Astrocyte (in vitro differentiated cells and primary cell): ENCODE data around the gene ZMIZ1.

Experiments
- EZH2 ChIP-seq: IDR thresholded peaks from 2 replicates; pipeline ENCODE4 v1.6.1; 2012; ENCODE audit warnings: mild to moderate bottlenecking, low read length, inconsistent platforms; ENCODE audit not compliant: insufficient read depth
- TF ChIP-seq, protein P1 (sequence below): IDR thresholded peaks from 2 replicates; pipeline ENCODE4 v1.5.1; 2011; ENCODE audit warnings: low read depth, mild to moderate bottlenecking, inconsistent platforms, low read length, moderate library complexity; ENCODE audit not compliant: insufficient read depth

DNA sequence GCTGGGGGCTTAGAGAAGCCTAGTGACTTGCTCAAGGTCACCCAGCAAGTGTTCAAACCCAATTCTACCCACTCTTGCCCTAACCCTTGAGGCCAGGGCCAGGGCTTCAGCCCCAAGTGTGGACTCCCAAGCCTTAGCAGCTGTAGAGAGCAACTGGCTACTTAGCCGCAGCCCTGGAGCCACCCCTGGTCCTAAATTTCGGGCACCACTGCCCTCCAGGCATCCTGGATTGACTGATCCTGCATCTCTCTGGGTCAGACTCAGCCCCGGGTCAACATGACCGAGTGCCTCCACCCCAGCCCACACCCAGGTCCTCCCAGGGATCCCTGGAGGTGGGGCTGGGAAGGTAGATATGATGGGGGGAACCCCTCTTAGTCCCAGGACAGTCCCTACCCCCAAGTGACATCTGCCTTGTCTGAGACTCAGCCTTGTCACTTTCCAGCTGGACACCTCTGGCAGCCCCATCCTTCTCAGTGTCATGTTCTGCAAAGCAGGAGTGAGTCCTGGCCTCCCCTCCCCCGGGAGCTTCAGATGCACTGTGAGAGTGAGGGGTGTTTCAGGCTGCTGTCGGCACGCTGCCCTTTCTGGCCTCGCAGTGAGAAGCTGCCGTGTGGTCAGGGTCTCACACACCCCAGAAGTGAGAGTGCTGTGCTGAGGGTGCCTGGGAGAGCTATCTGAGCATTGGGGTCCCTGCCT, 89.8 kb downstream of the ZMIZ1 start:
- TF ChIP-seq, protein P1, sequence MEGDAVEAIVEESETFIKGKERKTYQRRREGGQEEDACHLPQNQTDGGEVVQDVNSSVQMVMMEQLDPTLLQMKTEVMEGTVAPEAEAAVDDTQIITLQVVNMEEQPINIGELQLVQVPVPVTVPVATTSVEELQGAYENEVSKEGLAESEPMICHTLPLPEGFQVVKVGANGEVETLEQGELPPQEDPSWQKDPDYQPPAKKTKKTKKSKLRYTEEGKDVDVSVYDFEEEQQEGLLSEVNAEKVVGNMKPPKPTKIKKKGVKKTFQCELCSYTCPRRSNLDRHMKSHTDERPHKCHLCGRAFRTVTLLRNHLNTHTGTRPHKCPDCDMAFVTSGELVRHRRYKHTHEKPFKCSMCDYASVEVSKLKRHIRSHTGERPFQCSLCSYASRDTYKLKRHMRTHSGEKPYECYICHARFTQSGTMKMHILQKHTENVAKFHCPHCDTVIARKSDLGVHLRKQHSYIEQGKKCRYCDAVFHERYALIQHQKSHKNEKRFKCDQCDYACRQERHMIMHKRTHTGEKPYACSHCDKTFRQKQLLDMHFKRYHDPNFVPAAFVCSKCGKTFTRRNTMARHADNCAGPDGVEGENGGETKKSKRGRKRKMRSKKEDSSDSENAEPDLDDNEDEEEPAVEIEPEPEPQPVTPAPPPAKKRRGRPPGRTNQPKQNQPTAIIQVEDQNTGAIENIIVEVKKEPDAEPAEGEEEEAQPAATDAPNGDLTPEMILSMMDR: no peak
- no peak for TF ChIP-seq EZH2
